HepG2 (cell line): Measurements from ENCODE around the gene IQGAP2. TPM values are rescaled to one million over a fixed set of nuclear protein-coding genes. Genes with fewer than 3 reads are reported as not detected.

ENCODE experiments used
- BCLAF1 ChIP-seq: fragments of 450-650 bp; IDR thresholded peaks from 2 replicates; pipeline ENCODE4 v1.6.1; 2017; ENCODE audit warnings: mild to moderate bottlenecking
- CBFB ChIP-seq: sonication (generic); formaldehyde crosslinking; IDR thresholded peaks from 2 replicates; pipeline ENCODE4 v1.4.0; 2020; ENCODE audit warnings: missing genetic modification reagents
- GLMP ChIP-seq: sonication (generic); formaldehyde crosslinking; IDR thresholded peaks from 2 replicates; pipeline ENCODE4 v1.9.0; 2021; ENCODE audit warnings: missing genetic modification reagents, mild to moderate bottlenecking, borderline replicate concordance
- HDAC2 ChIP-seq: sonication (generic); formaldehyde crosslinking; IDR thresholded peaks from 2 replicates; pipeline ENCODE4 v1.4.0; 2020; ENCODE audit warnings: missing genetic modification reagents
- KDM1A ChIP-seq: IDR thresholded peaks from 2 replicates; pipeline ENCODE4 v1.6.1; 2016; ENCODE audit warnings: missing compliant biosample characterization
- MZF1 ChIP-seq: sonication (generic); formaldehyde crosslinking; IDR thresholded peaks from 2 replicates; pipeline ENCODE4 v1.8.1; 2023; ENCODE audit warnings: mild to moderate bottlenecking, missing genetic modification reagents, borderline replicate concordance
- NFYB ChIP-seq: sonication (generic); formaldehyde crosslinking; IDR thresholded peaks from 2 replicates; pipeline ENCODE4 v1.4.0; 2020; ENCODE audit warnings: missing genetic modification reagents
- RBAK ChIP-seq: sonication (generic); formaldehyde crosslinking; IDR thresholded peaks from 2 replicates; pipeline ENCODE4 v1.5.1; 2020; ENCODE audit warnings: mild to moderate bottlenecking, missing genetic modification reagents
- RNF2 ChIP-seq: fragments of 450-650 bp; conservative IDR thresholded peaks from 2 replicates; pipeline ENCODE4 v1.6.1; 2016; ENCODE audit warnings: low read depth
- THRA ChIP-seq: sonication (generic); formaldehyde crosslinking; IDR thresholded peaks from 2 replicates; pipeline ENCODE4 v1.4.0; 2020; ENCODE audit warnings: missing genetic modification reagents, borderline replicate concordance
- ZBTB25 ChIP-seq: IDR thresholded peaks from 2 replicates; pipeline ENCODE4 v1.6.1; 2018; ENCODE audit warnings: missing genetic modification reagents
- ZNF34 ChIP-seq: sonication (generic); formaldehyde crosslinking; IDR thresholded peaks from 2 replicates; pipeline ENCODE4 v1.4.0; 2020; ENCODE audit warnings: mild to moderate bottlenecking, missing genetic modification reagents, borderline replicate concordance
- ZNF577 ChIP-seq: sonication (generic); formaldehyde crosslinking; IDR thresholded peaks from 2 replicates; pipeline ENCODE4 v1.4.0; 2020; ENCODE audit warnings: mild to moderate bottlenecking, low read depth, missing genetic modification reagents, borderline replicate concordance
- ZNF75D ChIP-seq: sonication (generic); formaldehyde crosslinking; IDR thresholded peaks from 2 replicates; pipeline ENCODE4 v1.8.1; 2023; ENCODE audit warnings: missing genetic modification reagents, mild to moderate bottlenecking, borderline replicate concordance
- polyA plus RNA-seq, 8 experiments: library from polyadenylated mRNA; depleted of rRNA in 3 of 8; stranded (reverse) in 7 of 8; unstranded in 1 of 8; fragments of >200 nt; fragmentation: Illumina TruSeq in 4 of 8; extraction: Trizol in 4 of 8; gene quantifications; 2 replicates each; pipeline versions ENCODE4 v1.2.1 to v1.2.3, GENCODE V29; 2011 to 2016; ENCODE audit warnings: low read depth in 4 of 8, missing spikeins in 1 of 8, mixed read lengths in 1 of 8; ENCODE audit not compliant: insufficient read depth in 1 of 8
- total RNA-seq, 5 experiments: library from RNA; depleted of rRNA; stranded (reverse); fragments of >200 nt; fragmentation: Illumina TruSeq; extraction: Trizol; gene quantifications; 2 replicates each; pipeline ENCODE4 v1.2.3, GENCODE V29; 2016; ENCODE audit warnings: low read depth in 1 of 5

The IQGAP2 gene
- total and polyA plus RNA-seq, 2 of the 13 experiments (the other 11 are each of a cell fraction or from before 2014, with no cell fraction given), result 35.2 to 83.3 TPM

GRCh38 chr5:76404223-76405211 lies 1.4 kb downstream of the IQGAP2 start (continued):
- TF ChIP-seq BCLAF1, result no peak
- TF ChIP-seq ZNF577 (CRISPR knock-in tag), result no peak
- TF ChIP-seq THRA, result peak; percentile 85
- TF ChIP-seq ZBTB25 (CRISPR knock-in tag), result peak; percentile 59; the same call in 1 of the 2 replicates
- no peak; the same call in 1 of the 2 replicates for TF ChIP-seq CBFB
- TF ChIP-seq MZF1 (CRISPR knock-in tag), result no peak
- TF ChIP-seq ZNF34 (CRISPR knock-in tag), result no peak
- 0 out of 2 replicates have a peak, but pooled peaks have one; percentile 40 for TF ChIP-seq KDM1A (CRISPR knock-in tag)
- TF ChIP-seq NFYB, result peak; percentile 64
- TF ChIP-seq HDAC2, result peak; percentile 94
- TF ChIP-seq GLMP (CRISPR knock-in tag), result no peak
- TF ChIP-seq RBAK (CRISPR knock-in tag), result no peak; the same call in 1 of the 2 replicates
- peak; percentile 90; the same call in 1 of the 2 replicates for TF ChIP-seq ZNF75D (CRISPR knock-in tag)
- no peak; the same call in 1 of the 2 replicates for TF ChIP-seq RNF2
